K562 (cell line): ENCODE results near the gene HES4. TPM values are rescaled to one million over a fixed set of nuclear protein-coding genes. Genes with fewer than 3 reads are reported as not detected.
A peak's percentile ranks its signal among the peaks of the same experiment; 100 is the strongest.

Source experiments
- CBFA2T3 ChIP-seq: fragments of 450-650 bp; IDR thresholded peaks from 2 replicates; pipeline ENCODE4 v1.6.1; 2017
- CREM ChIP-seq: IDR thresholded peaks from 2 replicates; pipeline ENCODE4 v1.6.1; 2014; ENCODE audit warnings: antibody characterized with exemption, low read depth
- CTBP1 ChIP-seq: fragments of 450-650 bp; IDR thresholded peaks from 2 replicates; pipeline ENCODE4 v1.6.1; 2016; ENCODE audit warnings: borderline replicate concordance
- E2F3 ChIP-seq: fragments of 250-450 bp; sonication (Bioruptor Pico); IDR thresholded peaks from 2 replicates; pipeline ENCODE4 v1.4.0; 2020; ENCODE audit warnings: mild to moderate bottlenecking
- ETS2 ChIP-seq: IDR thresholded peaks from 2 replicates; pipeline ENCODE4 v1.6.1; 2016; ENCODE audit warnings: borderline replicate concordance, missing genetic modification characterization, mild to moderate bottlenecking, moderate library complexity, missing compliant biosample characterization; ENCODE audit not compliant: poor library complexity, severe bottlenecking
- FIP1L1 ChIP-seq: fragments of 200-400 bp; formaldehyde crosslinking; IDR thresholded peaks from 2 replicates; pipeline ENCODE4 v1.6.1; 2018; ENCODE audit warnings: mild to moderate bottlenecking, low read depth, low read length; ENCODE audit not compliant: poor library complexity, severe bottlenecking
- KLF1 ChIP-seq: fragments of 450-650 bp; IDR thresholded peaks from 2 replicates; pipeline ENCODE4 v1.6.1; 2016; ENCODE audit warnings: missing genetic modification characterization, missing compliant biosample characterization
- MAFG ChIP-seq: fragments of 450-650 bp; conservative IDR thresholded peaks from 2 replicates; pipeline ENCODE4 v1.6.1; 2016; ENCODE audit warnings: missing genetic modification characterization, missing compliant biosample characterization
- MEF2D ChIP-seq: conservative IDR thresholded peaks from 2 replicates; pipeline ENCODE4 v1.6.1; 2016; ENCODE audit warnings: low read depth, missing genetic modification characterization, missing compliant biosample characterization
- NBN ChIP-seq: fragments of 450-650 bp; IDR thresholded peaks from 2 replicates; pipeline ENCODE4 v1.6.1; 2016; ENCODE audit warnings: low read depth, mild to moderate bottlenecking
- NCOR1 ChIP-seq: fragments of 450-650 bp; IDR thresholded peaks from 2 replicates; pipeline ENCODE4 v1.6.1; 2016; ENCODE audit warnings: mild to moderate bottlenecking, moderate library complexity
- PHTF2 ChIP-seq: fragments of 250-450 bp; sonication (Bioruptor Pico); IDR thresholded peaks from 2 replicates; pipeline ENCODE4 v1.5.0; 2021; ENCODE audit warnings: mild to moderate bottlenecking
- PTTG1 ChIP-seq: fragments of 450-650 bp; IDR thresholded peaks from 2 replicates; pipeline ENCODE4 v1.6.1; 2016; ENCODE audit warnings: low read depth, mild to moderate bottlenecking, missing genetic modification characterization, missing compliant biosample characterization
- RBFOX2 ChIP-seq: fragments of 200-400 bp; formaldehyde crosslinking; IDR thresholded peaks from 2 replicates; pipeline ENCODE4 v1.6.1; 2017; ENCODE audit warnings: low read depth, mild to moderate bottlenecking, low read length, moderate library complexity
- RFX1 ChIP-seq: fragments of 450-650 bp; IDR thresholded peaks from 2 replicates; pipeline ENCODE4 v1.6.1; 2016; ENCODE audit warnings: mild to moderate bottlenecking, moderate library complexity
- TRIM24 ChIP-seq, 2 experiments: fragments of 450-650 bp; IDR thresholded peaks; 2 replicates each; pipeline ENCODE4 v1.6.1; 2016
- ZNF12 ChIP-seq: sonication (generic); formaldehyde crosslinking; IDR thresholded peaks from 2 replicates; pipeline ENCODE4 v1.4.0; 2020; ENCODE audit warnings: mild to moderate bottlenecking, missing genetic modification reagents
- ZNF584 ChIP-seq: fragments of 200-800 bp; sonication (Bioruptor generic); IDR thresholded peaks from 2 replicates; pipeline ENCODE4 v1.6.1; 2016; ENCODE audit warnings: low read depth, mild to moderate bottlenecking, missing genetic modification characterization, missing compliant biosample characterization
- polyA plus RNA-seq, 8 experiments: library from polyadenylated mRNA; depleted of rRNA in 4 of 8; stranded (reverse) in 5 of 8; unstranded in 3 of 8; fragments of >200 nt; fragmentation: Nextera tagmentation in 2 of 8; fragmentation: Illumina TruSeq in 1 of 8; extraction: Ambion mirVana in 2 of 8; extraction: Trizol in 1 of 8; gene quantifications; 2 replicates each; pipeline versions ENCODE4 v1.2.1 to v1.2.3, GENCODE V29; 2011 to 2014; ENCODE audit warnings: inconsistent platforms in 1 of 8, missing spikeins in 1 of 8
- total RNA-seq, 7 experiments: library from RNA; depleted of rRNA in 6 of 7; stranded (reverse); fragments of >200 nt in 6 of 7; fragmentation: Illumina TruSeq in 2 of 7; extraction: Trizol in 2 of 7; gene quantifications; 2 replicates each; pipeline versions ENCODE4 v1.2.1 to v1.2.3, GENCODE V29; 2011 to 2021; ENCODE audit warnings: low replicate concordance in 1 of 7
- TF ChIP-seq, protein P1 (sequence below): fragments of 250-450 bp; sonication (Bioruptor Pico); IDR thresholded peaks from 2 replicates; pipeline ENCODE4 v1.5.0; 2022; ENCODE audit warnings: mild to moderate bottlenecking
- TF ChIP-seq, protein P2 (sequence below): fragments of 250-450 bp; sonication (Bioruptor Pico); IDR thresholded peaks from 2 replicates; pipeline ENCODE4 v1.9.0; 2021; ENCODE audit warnings: mild to moderate bottlenecking
- TF ChIP-seq, protein P3 (sequence below): IDR thresholded peaks from 2 replicates; pipeline ENCODE4 v1.6.1; 2011; ENCODE audit warnings: borderline replicate concordance, low read depth, mild to moderate bottlenecking, moderate library complexity, low read length; ENCODE audit not compliant: insufficient read depth, poor library complexity, severe bottlenecking
- TF ChIP-seq, protein P4 (sequence below): conservative IDR thresholded peaks from 2 replicates; pipeline ENCODE4 v1.6.1; 2011; ENCODE audit warnings: low read depth, mild to moderate bottlenecking, low read length; ENCODE audit not compliant: control insufficient read depth

Gene HES4
- total and polyA plus RNA-seq, 9 of the 15 experiments (the other 6 are each of a cell fraction or from before 2014, with no cell fraction given): 0.21 to 43.7 (median 5.3) TPM; not detected in 2

DNA sequence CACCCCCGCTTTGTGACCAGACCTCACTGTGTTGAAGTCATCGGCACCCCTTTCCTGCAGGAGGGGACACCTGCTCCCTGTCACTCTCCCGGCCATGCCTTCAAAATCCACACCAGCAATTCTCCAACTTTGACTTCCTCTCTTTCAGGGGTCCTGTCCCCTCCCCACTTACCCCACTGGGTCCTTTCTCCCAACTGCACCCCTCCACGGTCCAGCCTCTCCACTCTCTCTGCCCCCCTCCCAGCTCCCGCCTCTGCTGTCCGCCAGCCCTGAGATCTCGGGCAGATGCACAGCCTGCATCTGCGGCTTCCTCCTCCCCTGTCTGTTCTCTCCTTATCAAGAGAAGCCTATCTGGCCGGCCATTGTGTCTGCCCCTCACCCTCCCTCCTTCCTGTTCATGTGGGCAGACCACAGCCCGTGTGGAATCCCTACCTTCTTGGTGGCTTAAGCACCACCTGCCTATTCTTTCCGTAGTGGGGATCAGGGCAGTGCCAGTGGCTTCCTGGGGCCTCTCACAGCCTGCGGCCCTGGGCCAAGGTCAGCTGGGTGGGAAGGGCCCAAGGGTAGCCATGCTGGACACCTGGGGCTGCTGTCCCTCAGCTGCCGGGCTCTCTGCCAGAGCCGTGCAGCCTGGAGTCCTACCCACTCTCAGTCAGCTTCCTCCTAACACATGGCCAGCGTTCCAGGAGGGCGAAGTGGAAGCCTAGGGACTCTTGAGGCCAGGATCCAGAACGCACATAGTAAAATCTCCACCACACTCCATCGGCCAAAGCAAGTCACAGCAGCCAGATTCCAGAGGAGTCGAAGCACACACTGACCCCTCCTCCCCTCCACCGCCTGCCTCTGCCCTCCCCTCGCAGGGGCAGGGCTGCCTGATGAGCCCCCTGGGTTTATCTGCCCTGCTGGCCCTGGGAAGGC lies 5.1 kb upstream of the HES4 start (continued):
- TF ChIP-seq, protein P1, sequence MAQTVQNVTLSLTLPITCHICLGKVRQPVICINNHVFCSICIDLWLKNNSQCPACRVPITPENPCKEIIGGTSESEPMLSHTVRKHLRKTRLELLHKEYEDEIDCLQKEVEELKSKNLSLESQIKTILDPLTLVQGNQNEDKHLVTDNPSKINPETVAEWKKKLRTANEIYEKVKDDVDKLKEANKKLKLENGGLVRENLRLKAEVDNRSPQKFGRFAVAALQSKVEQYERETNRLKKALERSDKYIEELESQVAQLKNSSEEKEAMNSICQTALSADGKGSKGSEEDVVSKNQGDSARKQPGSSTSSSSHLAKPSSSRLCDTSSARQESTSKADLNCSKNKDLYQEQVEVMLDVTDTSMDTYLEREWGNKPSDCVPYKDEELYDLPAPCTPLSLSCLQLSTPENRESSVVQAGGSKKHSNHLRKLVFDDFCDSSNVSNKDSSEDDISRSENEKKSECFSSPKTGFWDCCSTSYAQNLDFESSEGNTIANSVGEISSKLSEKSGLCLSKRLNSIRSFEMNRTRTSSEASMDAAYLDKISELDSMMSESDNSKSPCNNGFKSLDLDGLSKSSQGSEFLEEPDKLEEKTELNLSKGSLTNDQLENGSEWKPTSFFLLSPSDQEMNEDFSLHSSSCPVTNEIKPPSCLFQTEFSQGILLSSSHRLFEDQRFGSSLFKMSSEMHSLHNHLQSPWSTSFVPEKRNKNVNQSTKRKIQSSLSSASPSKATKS (CRISPR knock-in tag): no peak
- TF ChIP-seq FIP1L1 (no peak), MAFG (tag) (no peak), ETS2 (tag) (no peak), TRIM24 (IDR thresholded peaks at IDR 0.05) (peak; percentile 59 to 71; a peak in 3 of 4 replicates), E2F3 (CRISPR knock-in tag) (no peak), KLF1 (peak; percentile 16; the same call in 1 of the 2 replicates), PHTF2 (no peak), MEF2D (tag) (peak; percentile 77), RBFOX2 (peak; percentile 46; the same call in 1 of the 2 replicates), CBFA2T3 (peak; percentile 87), NBN (no peak), CTBP1 (peak; percentile 89), CREM (peak; percentile 48), RFX1 (no peak), ZNF584 (no peak), NCOR1 (peak; percentile 76), PTTG1 (tag) (no peak), ZNF12 (CRISPR knock-in tag) (no peak)
- TF ChIP-seq, protein P2, sequence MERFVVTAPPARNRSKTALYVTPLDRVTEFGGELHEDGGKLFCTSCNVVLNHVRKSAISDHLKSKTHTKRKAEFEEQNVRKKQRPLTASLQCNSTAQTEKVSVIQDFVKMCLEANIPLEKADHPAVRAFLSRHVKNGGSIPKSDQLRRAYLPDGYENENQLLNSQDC (CRISPR knock-in tag): no peak
- TF ChIP-seq, protein P3, sequence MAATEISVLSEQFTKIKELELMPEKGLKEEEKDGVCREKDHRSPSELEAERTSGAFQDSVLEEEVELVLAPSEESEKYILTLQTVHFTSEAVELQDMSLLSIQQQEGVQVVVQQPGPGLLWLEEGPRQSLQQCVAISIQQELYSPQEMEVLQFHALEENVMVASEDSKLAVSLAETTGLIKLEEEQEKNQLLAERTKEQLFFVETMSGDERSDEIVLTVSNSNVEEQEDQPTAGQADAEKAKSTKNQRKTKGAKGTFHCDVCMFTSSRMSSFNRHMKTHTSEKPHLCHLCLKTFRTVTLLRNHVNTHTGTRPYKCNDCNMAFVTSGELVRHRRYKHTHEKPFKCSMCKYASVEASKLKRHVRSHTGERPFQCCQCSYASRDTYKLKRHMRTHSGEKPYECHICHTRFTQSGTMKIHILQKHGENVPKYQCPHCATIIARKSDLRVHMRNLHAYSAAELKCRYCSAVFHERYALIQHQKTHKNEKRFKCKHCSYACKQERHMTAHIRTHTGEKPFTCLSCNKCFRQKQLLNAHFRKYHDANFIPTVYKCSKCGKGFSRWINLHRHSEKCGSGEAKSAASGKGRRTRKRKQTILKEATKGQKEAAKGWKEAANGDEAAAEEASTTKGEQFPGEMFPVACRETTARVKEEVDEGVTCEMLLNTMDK: no peak
- TF ChIP-seq, protein P4, sequence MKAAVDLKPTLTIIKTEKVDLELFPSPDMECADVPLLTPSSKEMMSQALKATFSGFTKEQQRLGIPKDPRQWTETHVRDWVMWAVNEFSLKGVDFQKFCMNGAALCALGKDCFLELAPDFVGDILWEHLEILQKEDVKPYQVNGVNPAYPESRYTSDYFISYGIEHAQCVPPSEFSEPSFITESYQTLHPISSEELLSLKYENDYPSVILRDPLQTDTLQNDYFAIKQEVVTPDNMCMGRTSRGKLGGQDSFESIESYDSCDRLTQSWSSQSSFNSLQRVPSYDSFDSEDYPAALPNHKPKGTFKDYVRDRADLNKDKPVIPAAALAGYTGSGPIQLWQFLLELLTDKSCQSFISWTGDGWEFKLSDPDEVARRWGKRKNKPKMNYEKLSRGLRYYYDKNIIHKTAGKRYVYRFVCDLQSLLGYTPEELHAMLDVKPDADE: no peak; the same call in 1 of the 2 replicates
